ENCODE results near the gene WDR90. TPM values are rescaled to one million over a fixed set of nuclear protein-coding genes. Genes with fewer than 3 reads are reported as not detected.

Gene WDR90
- total and polyA plus RNA-seq, 2 of the 13 experiments (the other 11 are each of a cell fraction or from before 2014, with no cell fraction given) = 14.9 to 28.9 TPM

- TF ChIP-seq, protein P1, sequence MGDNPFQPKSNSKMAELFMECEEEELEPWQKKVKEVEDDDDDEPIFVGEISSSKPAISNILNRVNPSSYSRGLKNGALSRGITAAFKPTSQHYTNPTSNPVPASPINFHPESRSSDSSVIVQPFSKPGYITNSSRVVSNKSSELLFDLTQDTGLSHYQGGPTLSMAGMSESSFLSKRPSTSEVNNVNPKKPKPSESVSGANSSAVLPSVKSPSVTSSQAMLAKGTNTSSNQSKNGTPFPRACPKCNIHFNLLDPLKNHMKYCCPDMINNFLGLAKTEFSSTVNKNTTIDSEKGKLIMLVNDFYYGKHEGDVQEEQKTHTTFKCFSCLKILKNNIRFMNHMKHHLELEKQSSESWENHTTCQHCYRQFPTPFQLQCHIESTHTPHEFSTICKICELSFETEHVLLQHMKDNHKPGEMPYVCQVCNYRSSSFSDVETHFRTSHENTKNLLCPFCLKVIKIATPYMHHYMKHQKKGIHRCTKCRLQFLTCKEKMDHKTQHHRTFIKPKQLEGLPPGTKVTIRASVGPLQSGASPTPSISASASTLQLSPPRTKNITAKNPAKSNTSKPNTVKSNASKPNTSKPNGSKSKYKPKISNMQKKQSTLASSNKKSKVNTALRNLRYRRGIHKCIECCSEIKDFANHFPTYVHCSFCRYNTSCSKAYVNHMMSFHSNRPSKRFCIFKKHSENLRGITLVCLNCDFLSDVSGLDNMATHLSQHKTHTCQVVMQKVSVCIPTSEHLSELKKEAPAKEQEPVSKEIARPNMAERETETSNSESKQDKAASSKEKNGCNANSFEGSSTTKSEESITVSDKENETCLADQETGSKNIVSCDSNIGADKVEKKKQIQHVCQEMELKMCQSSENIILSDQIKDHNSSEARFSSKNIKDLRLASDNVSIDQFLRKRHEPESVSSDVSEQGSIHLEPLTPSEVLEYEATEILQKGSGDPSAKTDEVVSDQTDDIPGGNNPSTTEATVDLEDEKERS (CRISPR knock-in tag; IDR thresholded peaks at IDR 0.05) = no peak
- TF ChIP-seq E2F1 (CRISPR knock-in tag; IDR thresholded peaks at IDR 0.05) = no peak
- TF ChIP-seq FOSL1 (CRISPR knock-in tag; IDR thresholded peaks at IDR 0.05; ENCODE audit: borderline replicate concordance) = 0 out of 2 replicates have a peak, but pooled peaks have one; percentile 17
- no peak for TF ChIP-seq ZFP36L1 (CRISPR knock-in tag; IDR thresholded peaks at IDR 0.05)
- TF ChIP-seq ZNF121 (CRISPR knock-in tag; IDR thresholded peaks at IDR 0.05) = no peak
- no peak for TF ChIP-seq NR2F2 (IDR thresholded peaks at IDR 0.05; ENCODE audit: borderline replicate concordance, low read depth)
- TF ChIP-seq ZNF788 (CRISPR knock-in tag; IDR thresholded peaks at IDR 0.05; ENCODE audit: borderline replicate concordance) = no peak
- peak; percentile 80; the same call in 1 of the 2 replicates for TF ChIP-seq NFAT5 (CRISPR knock-in tag; IDR thresholded peaks at IDR 0.05)
- TF ChIP-seq ZNF512 (CRISPR knock-in tag; IDR thresholded peaks at IDR 0.05) = no peak
- peak; percentile 50 for TF ChIP-seq AGO2 (optimal IDR thresholded peaks at IDR 0.05; ENCODE audit: low read depth, low read length)
- no peak for TF ChIP-seq ZFP62 (CRISPR knock-in tag; IDR thresholded peaks at IDR 0.05)
- TF ChIP-seq ZNF589 (CRISPR knock-in tag; conservative IDR thresholded peaks at IDR 0.05) = no peak
- TF ChIP-seq ZNF773 (CRISPR knock-in tag; IDR thresholded peaks at IDR 0.05; ENCODE audit: borderline replicate concordance) = 0 out of 2 replicates have a peak, but pooled peaks have one; percentile 76
- TF ChIP-seq ZBTB49 (CRISPR knock-in tag; IDR thresholded peaks at IDR 0.05; ENCODE audit: borderline replicate concordance) = no peak
Measured at GRCh38 chr16:679814-680624, 30.9 kb downstream of the WDR90 start, which contains the start of gene STUB1 (continued).
